HG02798 (cell line): ENCODE data around the gene HID1.
"Not testable (repeated sequence)": the region's sequence is repeated elsewhere in the genome, so short reads cannot be mapped to it uniquely, and the experiment has no call there.

Experiments used
- ATAC-seq: cut with Tn5 transposase; IDR thresholded peaks from one replicate; pipeline ENCODE4 v1.9.1; 2021; ENCODE audit warnings: mild to moderate bottlenecking; ENCODE audit not compliant: unreplicated experiment, poor library complexity

Gene HID1

DNA sequence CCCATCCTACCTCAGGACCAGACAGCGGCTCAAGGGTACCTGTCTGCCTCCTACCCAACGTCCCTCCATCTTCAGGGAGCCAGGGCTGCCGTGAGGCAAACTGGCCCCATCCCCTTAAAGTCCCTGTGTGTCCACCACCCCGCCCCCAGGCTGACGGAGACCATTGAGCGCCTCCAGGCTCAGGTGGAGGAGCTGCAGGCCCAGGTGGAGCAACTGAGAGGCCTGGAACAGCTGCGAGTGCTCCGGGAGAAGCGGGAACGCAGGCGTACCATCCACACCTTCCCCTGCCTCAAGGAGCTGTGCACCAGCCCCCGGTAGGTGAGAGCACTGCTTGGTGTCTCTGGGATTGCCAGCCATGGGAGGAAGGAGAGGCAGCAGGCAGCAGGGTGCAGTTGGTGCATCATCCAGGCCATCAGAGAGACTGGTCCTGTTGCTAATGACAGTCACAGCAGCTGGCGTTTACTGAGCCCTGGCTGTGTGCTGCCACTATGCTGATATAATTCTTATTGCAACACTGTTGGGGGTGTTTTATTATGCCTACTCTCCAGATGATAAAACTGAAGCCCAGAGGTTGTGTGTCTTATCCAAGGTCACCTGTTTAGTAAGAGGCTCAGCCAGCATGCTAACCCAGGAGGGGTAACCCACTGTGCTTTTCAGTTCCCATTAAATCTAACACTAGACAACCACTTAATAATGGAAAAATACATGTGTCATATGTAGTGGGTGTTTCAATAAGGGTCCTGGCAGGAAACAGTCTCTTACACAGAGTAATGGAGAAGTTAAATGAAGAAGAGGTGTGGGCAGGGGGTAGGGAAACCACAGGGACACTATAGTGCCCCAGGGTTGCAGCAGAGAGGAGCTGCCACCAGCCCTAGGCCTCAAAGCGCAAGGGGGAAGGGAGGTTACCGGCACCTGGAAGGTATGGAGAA, 29.6 kb upstream of the HID1 start:
- no peak for ATAC-seq

DNA sequence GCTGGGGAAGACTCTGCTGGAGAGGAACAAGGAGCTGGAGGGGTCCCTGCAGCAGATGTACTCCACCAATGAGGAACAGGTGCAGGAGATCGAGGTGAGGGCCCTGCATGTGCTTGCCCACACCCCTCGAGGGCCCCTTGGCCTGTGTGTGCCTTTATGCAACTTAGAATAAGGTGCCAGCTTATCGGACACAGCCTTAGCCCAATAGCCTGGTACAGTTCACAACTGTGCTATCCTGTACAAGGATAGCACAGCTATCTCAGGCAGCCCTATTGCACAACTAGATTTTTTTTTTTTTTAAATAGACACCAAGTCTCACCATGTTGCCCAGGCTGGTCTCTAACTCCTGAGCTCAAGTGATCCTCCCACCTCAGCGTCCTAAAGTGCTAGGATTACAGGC, 27.0 kb upstream of the HID1 start:
- no peak for ATAC-seq

DNA sequence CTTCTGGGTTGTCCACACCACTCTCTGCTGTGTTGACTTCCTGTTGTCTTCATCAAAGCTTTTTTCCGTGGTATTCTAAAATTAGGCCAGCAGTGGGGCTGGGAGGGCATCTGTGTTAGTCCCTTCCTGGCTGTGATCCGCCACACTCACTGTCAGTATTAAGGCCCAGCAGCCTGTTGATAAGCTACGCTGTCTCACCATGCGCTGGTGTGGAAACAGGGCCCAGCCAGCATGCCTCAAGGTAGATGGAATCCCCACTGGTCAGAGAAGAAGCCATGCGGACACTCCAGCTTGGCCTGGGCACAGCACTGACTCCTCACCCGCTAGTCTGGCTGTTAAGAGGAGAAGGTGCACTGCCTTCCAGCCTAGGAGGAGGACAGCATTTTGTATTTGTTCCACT, 26.2 kb upstream of the HID1 start:
- no peak for ATAC-seq

DNA sequence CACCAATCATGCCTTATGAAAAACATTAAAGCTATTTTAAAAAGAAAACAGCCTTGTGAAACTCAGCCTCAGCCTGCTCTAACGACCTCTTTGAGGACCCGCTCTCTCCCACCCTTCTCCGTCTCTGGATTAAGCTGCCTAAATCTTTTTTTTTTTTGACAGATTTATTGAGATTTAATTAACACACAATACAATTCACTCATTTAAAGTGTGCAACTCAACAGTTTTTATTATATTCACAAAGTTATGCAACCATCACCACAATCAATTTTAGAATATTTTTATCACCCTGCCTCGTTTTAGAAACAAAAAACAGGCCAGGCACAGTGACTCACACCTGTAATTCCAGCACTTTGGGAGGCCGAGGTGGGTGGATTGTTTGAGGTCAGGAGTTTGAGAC, 23.3 kb upstream of the HID1 start:
- ATAC-seq = no peak

DNA sequence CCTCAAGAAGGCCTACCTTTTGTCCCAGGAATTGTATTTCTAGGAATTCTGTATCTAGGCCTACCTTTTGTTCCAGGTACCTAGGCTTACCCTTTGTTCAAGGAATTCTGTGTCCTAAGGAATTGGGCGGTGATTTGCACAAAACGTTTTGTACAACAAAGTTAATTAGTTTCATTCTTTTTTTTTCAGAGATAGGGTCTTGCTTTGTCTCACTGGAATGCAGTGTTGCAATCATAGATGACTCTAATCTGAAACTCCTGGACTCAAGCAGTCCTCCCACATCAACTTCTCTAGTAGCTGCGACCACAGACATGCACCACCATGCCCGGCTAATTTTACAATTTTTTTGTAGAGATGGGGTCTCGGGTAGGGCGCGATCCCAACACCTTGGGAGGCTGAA, 21.9 kb upstream of the HID1 start:
- ATAC-seq = no peak

DNA sequence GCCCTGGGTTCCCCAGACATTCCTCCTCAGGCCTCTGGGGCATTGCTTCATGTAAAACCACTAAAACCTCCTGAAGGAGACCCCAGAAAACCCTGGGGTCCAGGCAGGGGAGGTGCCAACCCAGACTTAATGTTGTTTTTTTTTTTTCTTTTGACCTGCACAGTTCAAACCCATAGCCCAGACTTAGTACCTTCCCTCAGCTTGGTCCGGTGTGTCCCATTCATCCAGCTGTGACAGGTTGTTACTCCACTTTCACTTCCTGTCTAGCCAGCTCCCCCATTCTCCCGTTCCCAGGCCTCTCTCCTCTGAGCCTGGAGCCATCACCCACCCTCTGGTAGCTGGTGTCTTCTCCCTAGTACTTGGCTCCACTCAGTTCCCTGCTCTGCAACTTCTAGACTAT, 19.7 kb upstream of the HID1 start:
- no peak for ATAC-seq

DNA sequence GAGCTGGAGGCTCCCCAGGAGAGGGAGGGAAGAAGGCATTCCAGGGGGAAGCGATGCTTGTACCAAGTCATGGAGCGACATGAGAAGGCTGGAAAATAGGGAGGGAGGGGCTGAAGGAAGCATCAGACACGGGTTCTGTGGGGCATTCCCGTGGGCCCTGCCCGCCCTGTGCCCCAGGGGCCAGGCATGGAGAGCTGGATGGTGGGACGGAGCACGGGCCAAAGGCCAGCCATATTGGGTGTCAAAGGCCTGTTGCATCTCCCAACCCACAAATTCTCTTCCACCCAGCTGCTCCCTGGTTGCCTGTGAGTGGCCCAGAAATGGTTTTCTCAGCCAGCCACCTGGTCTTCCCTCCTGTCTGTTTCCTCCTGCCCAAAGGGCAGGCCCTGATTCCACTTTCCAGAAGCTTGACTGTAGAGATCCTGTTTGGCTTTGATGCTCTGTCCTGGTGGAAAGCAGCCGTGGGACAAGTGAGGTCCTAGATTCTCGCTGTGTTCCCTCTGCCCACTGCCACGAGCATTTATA, 18.1 kb upstream of the HID1 start:
- no peak for ATAC-seq

DNA sequence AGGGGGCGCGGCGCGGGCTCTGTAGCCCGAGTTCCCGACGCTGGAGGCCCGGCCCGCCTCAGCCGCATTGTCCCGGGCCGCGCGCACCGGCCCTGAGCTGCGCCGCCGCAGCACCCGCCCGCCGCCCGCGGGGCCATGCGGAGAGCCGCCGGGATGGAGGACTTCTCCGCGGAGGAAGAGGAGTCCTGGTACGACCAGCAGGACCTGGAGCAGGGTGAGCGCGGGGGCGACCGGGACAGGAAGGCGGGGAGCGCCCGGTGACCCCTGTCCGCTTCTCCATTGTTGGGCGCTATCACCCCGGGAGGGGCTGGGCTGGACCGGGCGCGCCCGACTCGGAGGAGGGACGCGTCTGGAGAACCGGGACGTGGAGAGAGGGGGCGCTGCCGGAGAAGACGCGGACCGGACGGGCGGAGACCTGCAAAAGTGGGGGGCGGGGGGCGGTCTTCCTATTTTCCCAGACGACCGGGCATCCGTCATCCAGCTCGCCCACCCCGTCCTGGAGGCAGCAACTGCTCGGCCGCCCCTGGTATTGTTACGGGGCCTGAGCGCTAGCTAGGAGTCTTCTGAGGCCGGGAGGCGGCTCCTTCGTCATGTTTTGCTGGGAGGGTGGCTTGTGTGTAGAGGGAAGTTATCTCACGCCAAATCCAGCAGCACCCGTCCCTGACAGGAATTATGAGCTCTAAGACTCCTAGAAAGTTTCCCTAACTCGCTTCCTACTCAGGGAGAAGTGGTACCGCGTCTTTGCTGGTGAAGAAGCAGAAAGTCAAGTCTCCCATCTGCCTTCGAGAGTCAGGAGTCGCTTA, 15.6 kb upstream of the HID1 start:
- peak; percentile 39 for ATAC-seq

DNA sequence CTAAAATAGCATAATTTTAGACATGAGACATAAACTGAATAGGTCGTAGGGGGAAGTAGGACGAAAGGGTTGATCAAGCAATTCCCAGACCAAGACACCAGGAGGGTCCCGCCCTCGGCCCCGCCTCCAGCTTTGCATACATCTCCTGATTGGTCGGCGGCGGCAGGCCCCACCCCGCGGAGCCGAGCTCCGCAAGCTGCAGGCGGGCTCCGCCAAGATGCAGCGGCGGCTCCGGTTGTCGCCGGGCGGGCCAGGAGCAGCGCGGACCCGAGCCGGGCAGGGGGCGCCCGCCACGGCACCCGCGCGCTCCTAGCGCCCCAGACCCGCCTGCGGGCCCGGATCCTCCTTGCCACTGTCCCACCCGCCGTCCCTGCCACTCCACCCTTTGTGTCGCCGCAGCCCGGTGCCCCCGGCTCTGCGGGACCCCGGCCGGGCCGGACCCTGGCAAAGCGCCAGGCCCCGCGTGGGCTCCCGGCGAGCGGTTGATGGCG, 14.9 kb upstream of the HID1 start, which contains the start of gene CDR2L:
CDR2L (plus strand) TSS at position 215 of the 491 bp plus-strand sequence. CDS start 412 bp downstream, outside the sequence.
- peak; percentile 91 for ATAC-seq

DNA sequence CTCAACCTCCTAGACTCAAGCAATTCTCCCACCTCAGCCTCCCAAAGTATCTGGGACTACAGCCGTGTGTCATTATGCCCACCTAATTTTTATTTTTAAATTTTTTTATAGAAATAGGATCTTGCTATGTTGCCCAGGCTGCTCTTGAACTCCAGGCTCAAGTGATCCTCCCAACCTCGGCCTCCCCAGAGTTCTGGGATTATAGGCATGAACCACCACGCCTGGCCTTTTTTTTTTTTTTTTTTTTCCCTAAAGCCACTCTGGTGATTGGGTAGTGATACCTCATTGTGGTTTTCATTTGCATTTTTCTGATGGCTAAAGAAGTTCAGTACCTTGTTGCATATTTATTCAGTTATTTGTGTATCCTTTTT, 13.6 kb upstream of the HID1 start:
- no peak for ATAC-seq

DNA sequence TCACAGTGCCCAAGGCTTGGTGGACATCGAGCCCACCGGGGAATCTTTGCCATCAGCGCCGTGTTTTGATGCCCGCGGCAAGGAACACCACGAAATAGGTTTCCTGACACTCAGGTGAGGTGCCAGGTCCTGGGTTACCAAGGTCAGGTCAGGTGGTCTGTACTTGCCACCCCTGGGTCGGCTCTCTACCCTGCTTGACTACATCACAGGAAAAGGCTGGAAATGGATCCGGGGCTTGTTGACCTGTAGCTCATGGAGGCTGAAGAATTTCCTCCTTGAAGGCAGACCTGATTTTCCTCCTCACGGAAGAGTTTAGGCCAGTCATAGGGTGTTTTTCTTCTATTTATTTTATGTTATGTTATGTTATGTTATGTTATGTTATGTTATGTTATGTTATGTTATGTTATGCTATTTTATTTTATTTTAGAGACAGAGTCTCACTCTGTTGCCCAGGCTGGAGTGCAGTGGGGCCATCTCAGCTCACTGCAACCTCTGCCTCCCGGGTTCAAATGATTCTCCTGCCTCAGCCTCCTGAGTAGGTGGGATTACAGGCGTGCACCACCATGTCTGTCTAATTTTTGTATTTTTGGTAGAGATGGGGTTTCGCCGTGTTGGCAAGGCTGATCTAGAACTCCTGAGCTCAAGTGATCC, 10.2 kb upstream of the HID1 start:
- ATAC-seq = not testable (repeated sequence)

DNA sequence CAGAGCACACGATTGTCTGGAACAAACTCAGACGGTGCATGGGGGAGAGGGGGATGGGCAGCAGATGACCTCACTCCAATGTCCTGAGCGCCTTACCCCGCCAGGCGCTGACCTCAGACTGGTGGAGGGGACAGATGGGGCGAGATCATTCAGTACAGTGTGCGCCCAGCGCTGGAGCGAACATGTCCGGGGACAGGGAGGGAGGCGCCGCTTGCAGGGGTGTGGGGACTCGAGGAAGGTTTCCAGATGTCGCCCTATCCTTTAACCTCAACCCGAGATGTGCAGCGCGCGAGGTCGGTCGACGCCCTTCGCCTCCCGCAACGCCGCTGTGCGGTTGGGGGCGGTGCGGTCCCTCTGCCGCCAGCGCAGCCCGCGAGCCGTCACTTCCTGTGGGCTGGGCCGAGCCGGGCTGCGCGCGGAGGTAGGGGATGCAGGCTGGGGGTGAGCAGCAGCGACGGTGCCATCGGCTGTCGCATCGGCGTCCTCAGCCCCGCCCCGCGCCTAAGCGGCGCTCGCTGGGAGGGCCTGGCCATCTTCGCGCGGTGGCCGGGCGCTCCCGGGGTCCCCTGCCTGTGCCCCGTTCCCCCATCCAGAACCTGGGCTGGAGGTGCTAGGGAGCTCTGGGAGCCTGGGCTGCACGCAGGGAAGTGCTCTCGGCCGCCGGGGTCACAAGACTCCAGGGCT, 9.6 kb upstream of the HID1 start:
- peak; percentile 60 for ATAC-seq

DNA sequence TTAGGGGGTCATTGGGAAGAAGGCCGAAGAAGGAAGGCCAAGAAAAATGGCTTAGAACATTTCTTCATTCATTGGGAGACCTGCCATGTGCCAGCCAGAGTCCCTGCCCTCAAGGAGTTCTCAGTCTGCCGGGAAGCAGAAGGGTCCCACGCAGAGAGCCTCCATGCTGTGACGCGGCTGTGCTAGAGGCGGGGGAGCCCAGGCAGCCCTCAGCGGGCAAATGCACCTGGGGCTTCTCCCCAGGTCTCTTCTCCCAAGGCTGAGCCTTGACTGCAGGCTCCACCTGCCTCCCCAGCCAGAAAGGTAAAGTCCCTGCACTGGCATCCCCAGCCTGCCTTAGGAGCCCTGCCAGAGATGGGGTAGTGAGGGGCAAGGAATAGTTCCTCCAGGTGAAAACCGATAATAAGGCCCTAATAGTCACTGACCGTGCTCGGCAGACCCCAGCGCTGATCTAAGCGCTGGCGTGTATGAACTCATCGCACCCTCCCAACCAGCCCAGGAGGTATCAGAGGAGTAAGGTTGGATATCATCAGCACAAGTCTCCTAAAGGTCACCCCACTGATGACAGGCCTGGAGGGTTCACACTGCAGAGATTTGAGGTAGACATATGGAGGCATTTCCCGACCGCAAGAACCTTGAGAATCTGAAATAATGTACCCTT, 8.9 kb upstream of the HID1 start:
- ATAC-seq = no peak

DNA sequence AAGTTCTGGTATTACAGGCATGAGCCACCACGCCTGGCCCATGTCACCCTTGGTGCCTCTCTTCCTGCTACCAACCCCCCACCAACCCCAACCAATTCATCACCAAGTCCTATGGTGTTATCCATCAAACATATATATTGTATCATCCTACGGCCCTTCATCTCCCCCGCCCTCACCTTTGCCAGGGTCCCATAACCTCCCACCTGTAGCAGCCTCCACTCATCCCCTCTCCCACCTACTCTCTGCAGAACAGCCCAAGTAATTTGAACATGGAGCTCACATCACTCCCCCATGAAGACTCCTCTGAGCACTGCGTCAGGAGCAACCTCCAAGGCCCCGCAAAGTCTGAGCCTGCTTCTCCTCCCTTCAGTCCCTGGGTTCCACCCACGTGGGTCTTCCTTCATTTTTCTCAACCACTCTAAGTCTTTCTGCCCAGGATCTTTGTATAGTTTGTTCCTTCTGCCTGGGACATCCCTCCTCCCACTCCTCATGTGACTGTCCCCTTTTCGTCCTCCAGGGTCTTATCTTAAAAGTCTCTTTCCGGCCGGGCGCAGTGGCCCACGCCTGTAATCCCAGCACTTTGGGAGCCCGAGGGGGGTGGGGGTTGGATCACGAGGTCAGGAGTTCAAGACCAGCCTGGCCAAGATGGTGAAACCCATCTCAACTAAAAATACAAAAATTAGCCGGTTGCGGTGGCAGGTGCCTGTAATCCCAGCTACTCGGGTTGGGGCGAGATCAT, 7.0 kb upstream of the HID1 start:
- no peak for ATAC-seq

DNA sequence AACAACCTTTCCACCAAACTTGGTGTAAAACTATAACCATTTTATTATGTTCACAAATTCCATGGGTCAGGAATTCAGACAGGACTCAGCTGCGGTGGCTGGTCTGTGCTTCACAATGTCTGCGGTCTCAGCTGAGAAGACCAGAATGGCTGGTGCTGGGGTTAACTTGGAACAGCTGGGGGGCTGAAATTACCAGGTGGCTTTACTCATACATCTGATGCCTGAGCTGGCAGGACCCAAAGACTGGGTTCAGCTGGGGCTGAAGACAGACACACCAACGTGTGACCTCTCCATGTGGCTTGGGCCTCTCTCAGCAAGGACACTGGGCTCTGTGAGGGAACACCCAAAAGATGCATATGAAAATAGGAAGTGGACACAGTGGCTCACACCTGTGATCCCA, 5.7 kb upstream of the HID1 start:
- ATAC-seq = no peak

DNA sequence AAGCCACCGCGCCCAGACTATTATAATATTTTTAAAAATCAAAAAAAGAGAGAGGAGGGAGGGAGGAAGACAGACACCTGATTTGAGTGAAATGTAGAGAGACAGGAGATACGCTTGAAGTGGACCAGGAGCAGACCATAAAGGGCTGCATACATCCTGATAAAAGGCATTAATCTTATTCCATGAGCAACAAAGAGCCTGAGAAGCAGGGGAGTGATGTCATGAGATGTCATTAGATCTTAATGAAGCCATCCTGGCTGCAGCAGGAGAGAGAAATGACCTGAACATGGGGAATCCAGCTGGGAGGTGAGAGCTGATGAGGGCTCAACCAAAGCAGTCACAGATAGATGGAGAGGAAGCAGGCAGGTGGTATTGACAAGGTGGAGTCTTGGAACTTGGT, 5.2 kb upstream of the HID1 start:
- ATAC-seq = no peak

DNA sequence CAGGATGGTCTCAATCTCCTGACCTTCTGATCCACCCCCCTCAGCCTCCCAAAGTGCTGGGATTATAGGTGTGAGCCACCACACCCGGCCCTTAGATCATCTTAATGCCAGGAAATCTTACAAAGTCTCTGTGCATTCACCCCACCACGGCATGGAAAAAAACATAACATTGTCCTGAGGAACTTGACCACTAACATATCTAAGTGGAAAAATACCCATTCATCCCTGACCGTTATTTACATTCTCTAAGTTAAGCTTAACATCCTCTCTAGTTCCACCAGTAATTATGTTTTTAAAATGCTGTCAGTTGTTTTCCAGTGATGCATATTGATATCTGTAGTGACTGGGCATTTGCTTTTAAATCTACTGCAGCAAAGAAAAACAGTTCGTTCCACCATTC, 3.4 kb upstream of the HID1 start:
- ATAC-seq = no peak

DNA sequence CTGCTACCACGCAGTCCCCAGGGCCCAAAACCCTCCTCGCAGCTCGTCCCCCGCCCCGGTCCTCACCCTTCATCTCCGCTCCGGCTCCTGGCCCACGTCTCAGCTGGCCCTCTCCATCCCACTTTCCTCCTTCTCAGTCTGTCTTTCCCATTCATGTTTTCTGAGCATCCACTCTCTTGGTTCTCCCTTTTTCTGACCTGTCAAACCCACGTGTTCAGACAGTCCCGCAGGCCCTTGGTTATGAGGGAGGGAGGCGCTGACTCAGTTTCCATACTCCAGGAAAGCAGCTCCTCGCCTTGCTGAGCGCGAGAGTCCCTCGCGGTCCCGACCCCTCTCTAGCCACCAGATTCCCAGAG, 392 bp upstream of the HID1 start:
- ATAC-seq = no peak

DNA sequence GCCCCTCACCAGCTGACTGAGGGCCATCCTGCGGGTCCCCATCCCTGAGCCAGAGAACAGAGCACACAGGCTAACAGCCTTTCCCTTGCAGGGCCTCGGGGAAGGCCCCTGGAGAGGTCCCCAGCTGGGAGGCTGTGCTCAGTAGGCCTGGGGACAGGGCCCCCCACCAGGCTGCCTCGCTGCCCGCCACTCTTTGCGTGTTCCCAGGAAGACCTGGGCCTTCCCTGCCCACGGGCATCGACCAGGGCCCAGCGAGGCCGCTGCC, 785 bp downstream of the HID1 start:
- no peak for ATAC-seq
